ENCODE results near the gene CSRP2. TPM values are rescaled to one million over a fixed set of nuclear protein-coding genes. Genes with fewer than 3 reads are reported as not detected.

The CSRP2 gene
- total and polyA plus RNA-seq, 4 donors, result 3.7 to 38.0 (median 26.2) TPM

DNA sequence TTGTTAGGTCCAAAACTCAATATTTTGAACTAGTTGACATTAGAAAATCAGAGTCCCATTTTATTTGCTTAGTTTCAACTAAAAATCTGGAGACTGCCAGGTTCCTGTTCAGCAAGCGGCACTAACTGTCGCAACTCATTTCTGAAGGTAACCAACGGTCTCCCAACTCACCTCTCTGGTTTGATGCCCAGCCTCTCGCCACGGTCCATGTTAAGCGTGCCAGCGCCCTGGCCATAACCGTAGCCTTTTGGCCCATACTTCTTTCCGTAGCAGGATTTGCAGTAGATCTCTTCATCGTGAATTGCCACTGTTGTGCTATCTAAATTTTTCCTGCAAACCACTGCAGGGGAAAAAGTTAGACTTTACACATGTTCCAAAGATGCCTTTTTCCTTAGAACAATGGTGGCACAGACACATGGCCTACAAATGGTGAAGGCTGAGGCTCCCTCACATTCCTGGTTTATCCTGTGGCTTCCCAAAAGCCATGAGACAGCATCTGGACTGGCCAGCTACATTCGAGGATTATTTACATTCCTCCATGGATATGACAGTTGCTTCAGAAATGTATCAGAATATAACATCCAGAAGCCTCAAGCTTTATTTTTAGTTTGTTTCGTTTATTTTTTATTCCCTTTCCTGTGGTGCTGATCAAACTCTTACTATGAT, 15.7 kb downstream of the CSRP2 start:
- H3K27ac ChIP-seq (ENCODE audit: low read depth in 1 of 2, low read length in 2 of 2), result no peak overlapping the region
- H3K9ac ChIP-seq (ENCODE audit: low read depth in 1 of 2, low read length in 2 of 2), result no peak overlapping the region
- no peaks in the 10 kb centered on the region for H3K9me3 ChIP-seq (ENCODE audit: control insufficient read depth in 4 of 4, low read length in 3 of 4)
- 86% methylated on average over 12 of the region's 12 CpGs for WGBS
- no peak overlapping the region for H3K4me3 ChIP-seq (ENCODE audit: low read depth in 1 of 3, low read length in 3 of 3)
- H3K4me1 ChIP-seq (ENCODE audit: control insufficient read depth in 4 of 4, insufficient read depth in 4 of 4, low read length in 3 of 4), result no peaks in the 10 kb centered on the region
- peaks cover 0 to 7% (median 3%) of the 10 kb centered on the region in 4 donors for H3K36me3 ChIP-seq (ENCODE audit: control insufficient read depth in 4 of 4, insufficient read depth in 3 of 4, low read depth in 1 of 4, low read length in 3 of 4)
- no peaks in the 10 kb centered on the region for H3K27me3 ChIP-seq (ENCODE audit: control insufficient read depth in 4 of 4, insufficient read depth in 4 of 4, low read length in 3 of 4)
- TF ChIP-seq REST (IDR thresholded peaks at IDR 0.05) (no peak), HNF4A (conservative IDR thresholded peaks at IDR 0.05) (no peak), HNF4G (IDR thresholded peaks at IDR 0.05) (no peak), NR2F2 (IDR thresholded peaks at IDR 0.05) (no peak), FOXA1 (IDR thresholded peaks at IDR 0.05) (no peak)
- DNase-seq (ENCODE audit: low spot score), result no peak

- Histone ChIP-seq H3K9ac (ENCODE audit: low read depth in 1 of 2, low read length in 2 of 2) (no peak overlapping the region), H3K36me3 (ENCODE audit: control insufficient read depth in 4 of 4, insufficient read depth in 3 of 4, low read depth in 1 of 4, low read length in 3 of 4) (peaks cover 2 to 14% (median 12%) of the 10 kb centered on the region in 4 donors), H3K27ac (ENCODE audit: low read depth in 1 of 2, low read length in 2 of 2) (no peak overlapping the region), H3K9me3 (ENCODE audit: control insufficient read depth in 4 of 4, low read length in 3 of 4) (peaks cover 0 to 5% (median 4%) of the 10 kb centered on the region in 4 donors), H3K27me3 (ENCODE audit: control insufficient read depth in 4 of 4, insufficient read depth in 4 of 4, low read length in 3 of 4) (no peaks in the 10 kb centered on the region), H3K4me1 (ENCODE audit: control insufficient read depth in 4 of 4, insufficient read depth in 4 of 4, low read length in 3 of 4) (no peaks in the 10 kb centered on the region), H3K4me3 (ENCODE audit: low read depth in 1 of 3, low read length in 3 of 3) (no peak overlapping the region)
- no peak for TF ChIP-seq CTCF (IDR thresholded peaks at IDR 0.05; ENCODE audit: low read depth, low read length, missing input control)
- WGBS, result 94% methylated on average over 3 of the region's 3 CpGs
- no peak for DNase-seq (ENCODE audit: low spot score)
These were observed 18.6 kb downstream of the CSRP2 start for GRCh38 chr12:76860256-76860655.

GRCh38 chr12:76859611-76860010, 19.2 kb downstream of the CSRP2 start:
- no peak overlapping the region for H3K9ac ChIP-seq (ENCODE audit: low read depth in 1 of 2, low read length in 2 of 2)
- H3K36me3 ChIP-seq (ENCODE audit: control insufficient read depth in 4 of 4, insufficient read depth in 3 of 4, low read depth in 1 of 4, low read length in 3 of 4), result peaks cover 2 to 15% (median 12%) of the 10 kb centered on the region in 4 donors
- 87% methylated on average over 4 of the region's 4 CpGs for WGBS
- no peak overlapping the region for H3K27ac ChIP-seq (ENCODE audit: low read depth in 1 of 2, low read length in 2 of 2)
- no peak overlapping the region for H3K4me3 ChIP-seq (ENCODE audit: low read depth in 1 of 3, low read length in 3 of 3)
- no peaks in the 10 kb centered on the region for H3K4me1 ChIP-seq (ENCODE audit: control insufficient read depth in 4 of 4, insufficient read depth in 4 of 4, low read length in 3 of 4)
- no peak for DNase-seq (ENCODE audit: low spot score)
- peaks cover 0 to 5% (median 4%) of the 10 kb centered on the region in 4 donors for H3K9me3 ChIP-seq (ENCODE audit: control insufficient read depth in 4 of 4, low read length in 3 of 4)
- no peaks in the 10 kb centered on the region for H3K27me3 ChIP-seq (ENCODE audit: control insufficient read depth in 4 of 4, insufficient read depth in 4 of 4, low read length in 3 of 4)
- TF ChIP-seq, protein P1, sequence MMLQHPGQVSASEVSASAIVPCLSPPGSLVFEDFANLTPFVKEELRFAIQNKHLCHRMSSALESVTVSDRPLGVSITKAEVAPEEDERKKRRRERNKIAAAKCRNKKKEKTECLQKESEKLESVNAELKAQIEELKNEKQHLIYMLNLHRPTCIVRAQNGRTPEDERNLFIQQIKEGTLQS (IDR thresholded peaks at IDR 0.05), result no peak
- TF ChIP-seq, protein P2, sequence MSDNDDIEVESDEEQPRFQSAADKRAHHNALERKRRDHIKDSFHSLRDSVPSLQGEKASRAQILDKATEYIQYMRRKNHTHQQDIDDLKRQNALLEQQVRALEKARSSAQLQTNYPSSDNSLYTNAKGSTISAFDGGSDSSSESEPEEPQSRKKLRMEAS (IDR thresholded peaks at IDR 0.05), result no peak
- no peak for TF ChIP-seq CTCF (IDR thresholded peaks at IDR 0.05; ENCODE audit: low read depth, low read length, missing input control)
- TF ChIP-seq HNF4A (conservative IDR thresholded peaks at IDR 0.05), result no peak
- no peak for TF ChIP-seq HNF4G (IDR thresholded peaks at IDR 0.05)
- TF ChIP-seq EGR1 (IDR thresholded peaks at IDR 0.05; ENCODE audit: low read depth in 2 of 2), result no peak
- no peak for TF ChIP-seq RAD21 (IDR thresholded peaks at IDR 0.05)
- TF ChIP-seq RXRA (IDR thresholded peaks at IDR 0.05), result no peak
- TF ChIP-seq JUND (IDR thresholded peaks at IDR 0.05), result no peak
- no peak for TF ChIP-seq FOXA2 (IDR thresholded peaks at IDR 0.05)
- no peak for TF ChIP-seq GABPA (IDR thresholded peaks at IDR 0.05 in 1 of 2, conservative IDR thresholded peaks at IDR 0.05 in 1 of 2)
- TF ChIP-seq REST (IDR thresholded peaks at IDR 0.05), result no peak

Measured in liver (tissue), 9 donors.